GM08714 (cell line): ENCODE measurements around the gene DIAPH2.

ENCODE experiments used
- H3K4me3 ChIP-seq: fragments of 200-500 bp; sonication (Bioruptor generic); 2 replicates; pipeline ENCODE4 v1.5.1; 2014; ENCODE audit warnings: mild to moderate bottlenecking, low read length, inconsistent platforms
- ZNF274 ChIP-seq: IDR thresholded peaks from 2 replicates; pipeline ENCODE4 v1.6.1; 2012; ENCODE audit warnings: mild to moderate bottlenecking, low read depth, low read length

The DIAPH2 gene

GRCh38 chrX:96684339-96685209 is at the start of gene DIAPH2:
DIAPH2 (plus strand) TSS chrX:96684842.
- TF ChIP-seq ZNF274: no peak
- peak within 1 kb of the TSS; percentile 76 for H3K4me3 ChIP-seq

GRCh38 chrX:96650023-96650422 is 34.6 kb upstream of the DIAPH2 start:
- TF ChIP-seq ZNF274: no peak
- no peak overlapping the region for H3K4me3 ChIP-seq

- no peak for TF ChIP-seq ZNF274
- no peak overlapping the region for H3K4me3 ChIP-seq
Measured at GRCh38 chrX:96655947-96656623, 28.6 kb upstream of the DIAPH2 start.

- no peak overlapping the region for H3K4me3 ChIP-seq
- TF ChIP-seq ZNF274: no peak
Measured at GRCh38 chrX:96682516-96682915, 2.1 kb upstream of the DIAPH2 start.

GRCh38 chrX:96683997-96684338 is 674 bp upstream of the DIAPH2 start:
- no peak for TF ChIP-seq ZNF274
- H3K4me3 ChIP-seq: peak overlapping the region; percentile 76; the same call in 1 of the 2 replicates

- peak overlapping the region; percentile 76 for H3K4me3 ChIP-seq
- TF ChIP-seq ZNF274: no peak
Measured at GRCh38 chrX:96685210-96686099, 813 bp downstream of the DIAPH2 start.

- TF ChIP-seq ZNF274: no peak
- no peak overlapping the region for H3K4me3 ChIP-seq
Measured at GRCh38 chrX:96687776-96688175, 3.1 kb downstream of the DIAPH2 start.

- no peak overlapping the region for H3K4me3 ChIP-seq
Measured at GRCh38 chrX:96688789-96689188, 4.1 kb downstream of the DIAPH2 start.

GRCh38 chrX:96689991-96690390 is 5.3 kb downstream of the DIAPH2 start:
- H3K4me3 ChIP-seq: no peak overlapping the region
- no peak for TF ChIP-seq ZNF274

More at GRCh38 chrX:96688789-96689188, 4.1 kb downstream of the DIAPH2 start:
- no peak for TF ChIP-seq ZNF274

- no peak overlapping the region for H3K4me3 ChIP-seq
- no peak for TF ChIP-seq ZNF274
Measured at GRCh38 chrX:96692454-96692853, 7.8 kb downstream of the DIAPH2 start.

- H3K4me3 ChIP-seq: no peak overlapping the region
- TF ChIP-seq ZNF274: no peak
Measured at GRCh38 chrX:96692890-96693289, 8.2 kb downstream of the DIAPH2 start.

GRCh38 chrX:96693407-96693806 is 8.8 kb downstream of the DIAPH2 start:
- no peak for TF ChIP-seq ZNF274
- no peak overlapping the region for H3K4me3 ChIP-seq

GRCh38 chrX:96696462-96696861 is 11.8 kb downstream of the DIAPH2 start:
- H3K4me3 ChIP-seq: no peak overlapping the region
- TF ChIP-seq ZNF274: no peak

GRCh38 chrX:96700625-96701024 is 16.0 kb downstream of the DIAPH2 start:
- no peak overlapping the region for H3K4me3 ChIP-seq
- no peak for TF ChIP-seq ZNF274
